B cell (primary cell): ENCODE results near the gene S100A1. TPM values are rescaled to one million over a fixed set of nuclear protein-coding genes. Genes with fewer than 3 reads are reported as not detected.
A peak's percentile ranks its signal among the peaks of the same experiment; 100 is the strongest.

Experiments
- ATAC-seq: fragments of 200-7000 bp; cut with Tn5 transposase; one replicate; pipeline ENCODE4 v1.10.0; 2021; ENCODE audit warnings: low read depth, mild to moderate bottlenecking, moderate number of reproducible peaks, moderate library complexity
- CTCF ChIA-PET: fragments of 350-600 bp; sonication (Branson Sonifier 250); formaldehyde crosslinking; loops from one replicate; lab custom pipeline; 2021; ENCODE audit warnings: antibody characterized with exemption, inconsistent platforms; lab: Charles Lee
- POLR2A ChIA-PET: fragments of 350-600 bp; sonication (Branson Sonifier 250); formaldehyde crosslinking; loops from one replicate; lab custom pipeline; 2021; ENCODE audit warnings: antibody characterized with exemption; lab: Charles Lee
- DNase-seq: peaks from one replicate; pipeline ENCODE4 v3.0.0; 2013
- H2AFZ ChIP-seq: 2 replicates; pipeline ENCODE4 v1.6.1; 2012; ENCODE audit warnings: mild to moderate bottlenecking, low read depth, low read length; ENCODE audit not compliant: insufficient read depth, poor library complexity, severe bottlenecking
- H3K27ac ChIP-seq, 2 donors: 1 replicate in 1 of 2; 2 replicates in 1 of 2; pipeline ENCODE4 v1.5.1; 2012 to 2013; ENCODE audit warnings: low read length in 2 of 2, mild to moderate bottlenecking in 2 of 2, moderate library complexity in 1 of 2
- H3K27me3 ChIP-seq, 4 experiments: fragments of 200-600 bp in 1 of 4; sonication (generic) in 1 of 4; replicated peaks in 1 of 4; 1 replicate in 2 of 4; 2 replicates in 2 of 4; pipeline versions ENCODE4 v1.6.1 to v1.7.0; 2013 to 2016; ENCODE audit warnings: low read length in 3 of 4, mild to moderate bottlenecking in 2 of 4, mixed read lengths in 1 of 4, moderate library complexity in 1 of 4; ENCODE audit not compliant: insufficient read depth in 4 of 4, control insufficient read depth in 3 of 4; ENCODE audit errors: control extremely low read depth in 1 of 4
- H3K36me3 ChIP-seq, 2 experiments: replicated peaks in 1 of 2; 1 replicate in 1 of 2; 2 replicates in 1 of 2; pipeline versions ENCODE4 v1.6.1 to v1.7.1; 2013; ENCODE audit warnings: low read length in 1 of 2; ENCODE audit not compliant: insufficient read depth in 2 of 2, control insufficient read depth in 1 of 2; ENCODE audit errors: control extremely low read depth in 1 of 2, extremely low read depth in 1 of 2
- H3K4me1 ChIP-seq, 2 donors: fragments of 200-600 bp in 1 of 2; sonication (generic) in 1 of 2; 1 replicate in 1 of 2; 2 replicates in 1 of 2; pipeline versions ENCODE4 v1.5.1 to v1.6.1; 2013 to 2017; ENCODE audit warnings: low read length in 2 of 2; ENCODE audit not compliant: control insufficient read depth in 2 of 2, insufficient read depth in 2 of 2
- H3K4me2 ChIP-seq: replicated peaks from 2 replicates; pipeline ENCODE3; 2012; ENCODE audit warnings: mild to moderate bottlenecking, low read depth, low read length; ENCODE audit not compliant: poor library complexity, severe bottlenecking
- H3K4me3 ChIP-seq, 5 experiments: fragments of 200-600 bp in 1 of 5; sonication (generic) in 1 of 5; 1 replicate in 3 of 5; 2 replicates in 2 of 5; pipeline versions ENCODE4 v1.5.1 to v1.7.0; 2011 to 2016; ENCODE audit warnings: low read length in 4 of 5, mild to moderate bottlenecking in 4 of 5, low read depth in 2 of 5, control low read depth in 1 of 5, moderate library complexity in 1 of 5; ENCODE audit not compliant: insufficient read depth in 1 of 5; ENCODE audit errors: control extremely low read depth in 1 of 5, extremely low read depth in 1 of 5
- H3K79me2 ChIP-seq: fragments of 200-600 bp; sonication (generic); one replicate; pipeline ENCODE4 v1.6.0; 2016; ENCODE audit warnings: low read length; ENCODE audit not compliant: control insufficient read depth, insufficient read depth
- H3K9ac ChIP-seq: fragments of 200-600 bp; sonication (generic); 2 replicates; pipeline ENCODE4 v1.6.1; 2017; ENCODE audit warnings: mild to moderate bottlenecking, low read length, moderate library complexity
- H3K9me3 ChIP-seq, 3 donors: one replicate each; pipeline versions ENCODE4 v1.6.1 to v1.7.1; 2013; ENCODE audit warnings: low read length in 2 of 3; ENCODE audit not compliant: control insufficient read depth in 2 of 3, insufficient read depth in 1 of 3; ENCODE audit errors: control extremely low read depth in 1 of 3
- H4K20me1 ChIP-seq: 2 replicates; pipeline ENCODE4 v1.6.0; 2012; ENCODE audit warnings: mild to moderate bottlenecking, low read length; ENCODE audit not compliant: insufficient read depth, control insufficient read depth, poor library complexity, severe bottlenecking
- H3K27ac Mint-ChIP-seq: one replicate; pipeline ENCODE4 v1.8.0; 2021; ENCODE audit warnings: mixed read lengths
- H3K27me3 Mint-ChIP-seq: one replicate; pipeline ENCODE4 v1.8.0; 2021; ENCODE audit warnings: mixed read lengths
- H3K4me1 Mint-ChIP-seq: one replicate; pipeline ENCODE4 v1.8.0; 2021; ENCODE audit warnings: mixed read lengths
- H3K4me3 Mint-ChIP-seq: one replicate; pipeline ENCODE4 v1.8.0; 2021; ENCODE audit warnings: mixed read lengths
- H3K9me3 Mint-ChIP-seq: one replicate; pipeline ENCODE4 v1.8.0; 2022; ENCODE audit warnings: mixed read lengths; ENCODE audit not compliant: insufficient read depth
- EZH2 ChIP-seq: IDR thresholded peaks from 2 replicates; pipeline ENCODE4 v1.6.1; 2012; ENCODE audit warnings: borderline replicate concordance, low read depth, mild to moderate bottlenecking, moderate library complexity, low read length; ENCODE audit not compliant: insufficient read depth, poor library complexity, severe bottlenecking
- WGBS: methylation state at CpG from one replicate; pipeline ENCODE4 v1.1.5; 2013; ENCODE audit warnings: missing lambda C conversion rate; ENCODE audit not compliant: insufficient coverage; 5-methylcytosine and 5-hydroxymethylcytosine counted together
- intact Hi-C: fragments of 100-400 bp; cut with micrococcal nuclease; formaldehyde crosslinking; loops from one replicate; pipeline ENCODE4 v1.10.0; 2022
- polyA plus RNA-seq: library from polyadenylated mRNA; depleted of rRNA; stranded (reverse); fragments of >200 nt; gene quantifications from 2 replicates; pipeline ENCODE4 v1.2.3, GENCODE V29; 2012
- total RNA-seq, 2 donors: library from RNA; stranded (reverse); fragments of 120-200 nt in 1 of 2; gene quantifications; 1 replicate in 1 of 2; 2 replicates in 1 of 2; pipeline versions ENCODE4 v1.2.3 to v1.2.4, GENCODE V29; 2013 to 2022
- TF ChIP-seq, protein P1 (sequence below): fragments of 200-600 bp; IDR thresholded peaks from one replicate; pipeline ENCODE4 v1.8.0; 2022; ENCODE audit warnings: antibody characterized with exemption, mild to moderate bottlenecking

The S100A1 gene
- total and polyA plus RNA-seq, 2 donors (not counting 1 experiment from before 2014, with no cell fraction given): not detected

DNA sequence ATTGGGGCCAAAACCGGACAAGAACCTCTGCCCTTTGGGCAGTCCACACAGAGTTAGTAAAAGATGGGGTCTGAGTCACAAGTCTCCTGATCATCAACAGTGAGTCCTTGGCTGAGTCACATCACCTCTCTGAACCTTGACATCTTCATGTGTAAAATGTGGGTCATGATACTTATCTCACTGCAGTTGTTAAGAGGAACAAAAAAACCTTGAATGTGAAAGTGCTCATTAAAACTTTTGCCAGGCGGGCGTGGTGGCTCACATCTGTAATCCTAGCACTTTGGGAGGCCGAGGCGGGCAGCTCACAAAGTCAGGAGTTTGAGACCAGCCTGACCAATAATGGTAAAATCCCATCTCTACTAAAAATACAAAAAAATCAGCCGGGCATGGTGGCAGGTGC, 31.0 kb upstream of the S100A1 start:
- DNase-seq: no peak
- Histone ChIP-seq H3K79me2 (no peaks in the 10 kb centered on the region), H4K20me1 (no peaks in the 10 kb centered on the region), H3K9me3 (no peaks in the 10 kb centered on the region), H3K9ac (no peak overlapping the region), H3K4me1 (peaks cover 27 to 39% of the 10 kb centered on the region in 2 donors), H3K27ac (peak overlapping the region; percentile 94 to 97), H3K36me3 (no peaks in the 10 kb centered on the region), H3K27me3 (no peaks in the 10 kb centered on the region), H3K4me2 (peak overlapping the region; percentile 26), H2AFZ (peak overlapping the region; percentile 86), H3K4me3 (no peak overlapping the region)
- intact Hi-C loops: no loop called here
- WGBS: 69% methylated on average over 4 of the region's 6 CpGs
- no peak for ATAC-seq
- Mint-ChIP-seq H3K27me3 (no peaks in the 10 kb centered on the region), H3K27ac (peak overlapping the region; percentile 96), H3K4me1 (peaks cover 37% of the 10 kb centered on the region), H3K4me3 (peak overlapping the region; percentile 29), H3K9me3 (no peaks in the 10 kb centered on the region)
- TF ChIP-seq, protein P1, sequence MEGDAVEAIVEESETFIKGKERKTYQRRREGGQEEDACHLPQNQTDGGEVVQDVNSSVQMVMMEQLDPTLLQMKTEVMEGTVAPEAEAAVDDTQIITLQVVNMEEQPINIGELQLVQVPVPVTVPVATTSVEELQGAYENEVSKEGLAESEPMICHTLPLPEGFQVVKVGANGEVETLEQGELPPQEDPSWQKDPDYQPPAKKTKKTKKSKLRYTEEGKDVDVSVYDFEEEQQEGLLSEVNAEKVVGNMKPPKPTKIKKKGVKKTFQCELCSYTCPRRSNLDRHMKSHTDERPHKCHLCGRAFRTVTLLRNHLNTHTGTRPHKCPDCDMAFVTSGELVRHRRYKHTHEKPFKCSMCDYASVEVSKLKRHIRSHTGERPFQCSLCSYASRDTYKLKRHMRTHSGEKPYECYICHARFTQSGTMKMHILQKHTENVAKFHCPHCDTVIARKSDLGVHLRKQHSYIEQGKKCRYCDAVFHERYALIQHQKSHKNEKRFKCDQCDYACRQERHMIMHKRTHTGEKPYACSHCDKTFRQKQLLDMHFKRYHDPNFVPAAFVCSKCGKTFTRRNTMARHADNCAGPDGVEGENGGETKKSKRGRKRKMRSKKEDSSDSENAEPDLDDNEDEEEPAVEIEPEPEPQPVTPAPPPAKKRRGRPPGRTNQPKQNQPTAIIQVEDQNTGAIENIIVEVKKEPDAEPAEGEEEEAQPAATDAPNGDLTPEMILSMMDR: no peak
- TF ChIP-seq EZH2: no peak
- POLR2A ChIA-PET: interaction anchor here (0.7 to 1.8 kb wide), 3 partner anchors 32 to 64 kb away, joined by 3 to 5 read pairs (median 3); partner anchors contain the start of gene CHTOP
- CTCF ChIA-PET: interaction anchor here (0.9 to 1.6 kb wide), 2 partner anchors 25 to 86 kb away, joined by 3 to 6 read pairs; no protein-coding TSS in a partner anchor
